HG02623 (cell line): ENCODE measurements around the gene LYG2.
"Not testable (repeated sequence)": the region's sequence is repeated elsewhere in the genome, so short reads cannot be mapped to it uniquely, and the experiment has no call there.

ENCODE experiments used
- ATAC-seq: cut with Tn5 transposase; IDR thresholded peaks from one replicate; pipeline ENCODE4 v1.9.1; 2021; ENCODE audit warnings: moderate library complexity; ENCODE audit not compliant: unreplicated experiment

The LYG2 gene

GRCh38 chr2:99255491-99256318 is at the start of gene LYG2:
Gene LYG2 (minus strand): TSS chr2:99255666. CDS start chr2:99254260, 1,406 bp downstream.
- ATAC-seq: no peak

GRCh38 chr2:99301097-99301496 is 45.6 kb upstream of the LYG2 start, which contains the start of gene LYG1:
Gene LYG1 (minus strand): TSS chr2:99301197. CDS start chr2:99295670, 5,527 bp downstream.
- ATAC-seq: not testable (repeated sequence)

GRCh38 chr2:99299580-99299979 is 44.1 kb upstream of the LYG2 start:
- no peak for ATAC-seq

GRCh38 chr2:99297994-99298393 is 42.5 kb upstream of the LYG2 start:
- ATAC-seq: no peak

GRCh38 chr2:99285526-99285925 is 30.1 kb upstream of the LYG2 start:
- no peak for ATAC-seq

- ATAC-seq: no peak
Observed at GRCh38 chr2:99279969-99280695, 24.7 kb upstream of the LYG2 start.

- ATAC-seq: no peak
Observed at GRCh38 chr2:99278793-99279291, 23.4 kb upstream of the LYG2 start.

- ATAC-seq: not testable (repeated sequence)
Observed at GRCh38 chr2:99278195-99278765, 22.8 kb upstream of the LYG2 start.

GRCh38 chr2:99275882-99276281 is 20.4 kb upstream of the LYG2 start:
- ATAC-seq: no peak

- no peak for ATAC-seq
Observed at GRCh38 chr2:99261242-99261641, 5.8 kb upstream of the LYG2 start.

- no peak for ATAC-seq
Observed at GRCh38 chr2:99260184-99260583, 4.7 kb upstream of the LYG2 start.

- no peak for ATAC-seq
Observed at GRCh38 chr2:99259465-99259864, 4.0 kb upstream of the LYG2 start.

- no peak for ATAC-seq
Observed at GRCh38 chr2:99256677-99257076, 1.2 kb upstream of the LYG2 start.

GRCh38 chr2:99249951-99250350 is 5.5 kb downstream of the LYG2 start:
- no peak for ATAC-seq

- no peak for ATAC-seq
Observed at GRCh38 chr2:99242151-99242550, 13.3 kb downstream of the LYG2 start.

GRCh38 chr2:99240431-99240830 is 15.0 kb downstream of the LYG2 start:
- no peak for ATAC-seq

GRCh38 chr2:99238599-99238998 is 16.9 kb downstream of the LYG2 start:
- no peak for ATAC-seq

GRCh38 chr2:99233177-99233576 is 22.3 kb downstream of the LYG2 start:
- ATAC-seq: not testable (repeated sequence)

- no peak for ATAC-seq
Observed at GRCh38 chr2:99217929-99218501, 37.5 kb downstream of the LYG2 start.

GRCh38 chr2:99216096-99216495 is 39.4 kb downstream of the LYG2 start:
- no peak for ATAC-seq

- ATAC-seq: no peak
Observed at GRCh38 chr2:99205491-99205890, 50.0 kb downstream of the LYG2 start.
